Neural crest cell (in vitro differentiated cells): ENCODE measurements around the gene ETHE1. TPM values are rescaled to one million over a fixed set of nuclear protein-coding genes. Genes with fewer than 3 reads are reported as not detected.

ENCODE experiments used
- DNase-seq: peaks from one replicate; pipeline ENCODE4 v3.0.0; 2021; ENCODE audit warnings: low read depth, mixed read lengths, low spot score
- H3K27ac Mint-ChIP-seq: one replicate; pipeline ENCODE4 v1.8.0; 2021; ENCODE audit warnings: mild to moderate bottlenecking, mixed read lengths; ENCODE audit not compliant: unreplicated experiment
- H3K27me3 Mint-ChIP-seq: 2 replicates; pipeline ENCODE4 v1.8.0; 2021; ENCODE audit warnings: low read depth, mild to moderate bottlenecking, mixed read lengths
- H3K36me3 Mint-ChIP-seq: 2 replicates; pipeline ENCODE4 v1.8.0; 2021; ENCODE audit warnings: low read depth, mild to moderate bottlenecking, mixed read lengths
- H3K4me1 Mint-ChIP-seq: 2 replicates; pipeline ENCODE4 v1.8.0; 2021; ENCODE audit warnings: mixed read lengths
- H3K4me3 Mint-ChIP-seq: one replicate; pipeline ENCODE4 v1.8.0; 2021; ENCODE audit warnings: mild to moderate bottlenecking, mixed read lengths
- H3K9me3 Mint-ChIP-seq: 2 replicates; pipeline ENCODE4 v1.8.0; 2021; ENCODE audit warnings: mixed read lengths
- total RNA-seq: library from RNA; stranded (reverse); gene quantifications from 2 replicates; pipeline ENCODE4 v1.2.1, GENCODE V29; 2021
- TF ChIP-seq, protein P1 (sequence below): fragments of 200-600 bp; sonication (generic); conservative IDR thresholded peaks from 2 replicates; pipeline ENCODE4 v1.5.0; 2021; ENCODE audit warnings: antibody characterized with exemption, mild to moderate bottlenecking

ETHE1 gene
- total RNA-seq, 1 donor from 2014 or later: 23.7 TPM

DNA sequence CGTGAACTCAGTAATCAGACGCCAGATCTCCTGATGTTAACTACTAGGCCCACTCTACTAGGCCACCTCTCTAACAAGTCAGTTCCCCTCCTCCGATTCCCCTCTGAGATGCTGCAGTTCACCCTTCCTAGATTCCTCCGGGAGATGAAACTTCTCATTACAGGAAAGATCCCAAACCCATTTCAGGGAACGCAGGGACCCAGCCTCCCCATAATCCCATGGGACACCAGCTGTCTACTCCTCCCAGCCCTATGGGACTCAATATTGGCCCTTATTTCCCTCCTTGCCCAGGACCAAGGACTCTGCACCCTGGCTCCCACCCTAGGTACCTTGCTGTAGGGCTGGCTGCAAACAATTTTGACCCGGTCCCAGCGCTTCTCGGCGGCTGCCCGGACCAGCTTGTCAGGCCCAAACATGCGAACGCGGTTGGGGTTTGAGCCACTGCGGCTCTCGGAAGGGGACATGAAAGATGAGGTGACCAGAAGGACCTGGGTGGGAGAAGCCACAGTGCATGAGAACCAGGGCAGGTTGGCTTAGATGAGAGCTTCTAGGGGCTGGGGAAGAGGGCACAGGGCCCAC is 27.4 kb upstream of the ETHE1 start:
- no peaks in the 10 kb centered on the region for H3K27me3 Mint-ChIP-seq
- no peaks in the 10 kb centered on the region for H3K4me1 Mint-ChIP-seq
- no peak overlapping the region for H3K4me3 Mint-ChIP-seq
- peaks cover 8% of the 10 kb centered on the region for H3K36me3 Mint-ChIP-seq
- TF ChIP-seq, protein P1, sequence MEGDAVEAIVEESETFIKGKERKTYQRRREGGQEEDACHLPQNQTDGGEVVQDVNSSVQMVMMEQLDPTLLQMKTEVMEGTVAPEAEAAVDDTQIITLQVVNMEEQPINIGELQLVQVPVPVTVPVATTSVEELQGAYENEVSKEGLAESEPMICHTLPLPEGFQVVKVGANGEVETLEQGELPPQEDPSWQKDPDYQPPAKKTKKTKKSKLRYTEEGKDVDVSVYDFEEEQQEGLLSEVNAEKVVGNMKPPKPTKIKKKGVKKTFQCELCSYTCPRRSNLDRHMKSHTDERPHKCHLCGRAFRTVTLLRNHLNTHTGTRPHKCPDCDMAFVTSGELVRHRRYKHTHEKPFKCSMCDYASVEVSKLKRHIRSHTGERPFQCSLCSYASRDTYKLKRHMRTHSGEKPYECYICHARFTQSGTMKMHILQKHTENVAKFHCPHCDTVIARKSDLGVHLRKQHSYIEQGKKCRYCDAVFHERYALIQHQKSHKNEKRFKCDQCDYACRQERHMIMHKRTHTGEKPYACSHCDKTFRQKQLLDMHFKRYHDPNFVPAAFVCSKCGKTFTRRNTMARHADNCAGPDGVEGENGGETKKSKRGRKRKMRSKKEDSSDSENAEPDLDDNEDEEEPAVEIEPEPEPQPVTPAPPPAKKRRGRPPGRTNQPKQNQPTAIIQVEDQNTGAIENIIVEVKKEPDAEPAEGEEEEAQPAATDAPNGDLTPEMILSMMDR: no peak
- H3K27ac Mint-ChIP-seq: no peak overlapping the region
- DNase-seq: no peak
- H3K9me3 Mint-ChIP-seq: no peaks in the 10 kb centered on the region

DNA sequence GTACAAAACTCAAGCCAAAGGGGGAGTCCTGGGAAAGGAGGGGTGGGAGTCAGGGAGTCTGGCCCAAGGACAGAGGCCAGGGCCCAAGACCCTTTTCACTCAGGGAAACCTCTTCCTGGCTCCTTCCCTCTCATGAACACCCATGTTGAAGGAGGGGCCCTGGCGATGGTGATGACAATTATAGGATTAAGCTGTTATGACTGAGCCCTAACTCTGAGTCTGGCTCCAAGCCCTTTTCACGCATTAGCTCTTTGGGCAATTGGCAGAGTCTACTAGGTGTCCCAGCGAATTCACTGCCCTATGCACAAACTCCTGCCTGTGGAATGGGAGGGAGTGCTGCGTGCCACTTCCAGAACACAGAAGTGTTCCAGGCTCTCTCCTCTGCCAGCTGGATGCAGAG is 26.7 kb upstream of the ETHE1 start:
- Mint-ChIP-seq H3K27ac (no peak overlapping the region), H3K4me3 (no peak overlapping the region), H3K27me3 (no peaks in the 10 kb centered on the region), H3K9me3 (no peaks in the 10 kb centered on the region), H3K4me1 (no peaks in the 10 kb centered on the region), H3K36me3 (peaks cover 8% of the 10 kb centered on the region)
- TF ChIP-seq, protein P1: no peak
- no peak for DNase-seq

DNA sequence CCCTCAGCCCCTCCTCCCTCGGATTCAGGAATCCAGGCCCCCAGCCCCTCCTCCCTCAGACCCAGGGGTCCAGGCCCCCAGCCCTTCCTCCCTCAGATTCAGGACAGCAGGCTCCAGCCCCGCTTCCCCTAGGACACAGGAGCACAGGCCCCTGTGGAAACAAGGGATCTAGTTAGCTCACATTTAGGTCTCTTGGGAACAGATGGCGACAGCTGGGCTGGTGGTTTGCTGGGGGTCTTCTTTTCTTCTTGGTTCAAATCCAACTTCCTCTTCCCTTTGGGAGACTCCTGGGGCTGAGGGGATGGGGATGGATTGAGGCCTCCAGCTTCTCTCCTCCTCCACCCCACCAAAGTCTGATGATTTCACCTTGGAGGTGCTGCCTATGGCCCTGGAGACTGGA is 25.6 kb upstream of the ETHE1 start:
- no peaks in the 10 kb centered on the region for H3K9me3 Mint-ChIP-seq
- no peak overlapping the region for H3K4me3 Mint-ChIP-seq
- H3K36me3 Mint-ChIP-seq: peaks cover 12% of the 10 kb centered on the region
- H3K4me1 Mint-ChIP-seq: no peaks in the 10 kb centered on the region
- no peaks in the 10 kb centered on the region for H3K27me3 Mint-ChIP-seq
- no peak for DNase-seq
- no peak overlapping the region for H3K27ac Mint-ChIP-seq
- TF ChIP-seq, protein P1: no peak

DNA sequence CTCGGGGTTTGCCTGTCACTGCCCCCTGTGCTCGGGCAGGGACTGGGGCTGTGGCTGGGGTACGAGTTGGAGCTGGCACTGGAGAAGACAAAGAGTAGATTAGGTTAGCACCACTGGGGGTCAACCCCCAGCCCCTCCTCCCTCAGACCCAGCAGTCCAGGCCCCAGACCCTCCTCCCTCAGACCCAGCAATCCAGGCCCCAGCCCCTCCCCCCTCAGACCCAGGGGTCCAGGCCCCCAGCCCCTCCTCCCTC is 25.1 kb upstream of the ETHE1 start:
- Mint-ChIP-seq H3K4me3 (no peak overlapping the region), H3K27me3 (no peaks in the 10 kb centered on the region), H3K9me3 (no peaks in the 10 kb centered on the region), H3K27ac (no peak overlapping the region), H3K4me1 (no peaks in the 10 kb centered on the region), H3K36me3 (peaks cover 12% of the 10 kb centered on the region)
- TF ChIP-seq, protein P1: no peak
- DNase-seq: no peak

DNA sequence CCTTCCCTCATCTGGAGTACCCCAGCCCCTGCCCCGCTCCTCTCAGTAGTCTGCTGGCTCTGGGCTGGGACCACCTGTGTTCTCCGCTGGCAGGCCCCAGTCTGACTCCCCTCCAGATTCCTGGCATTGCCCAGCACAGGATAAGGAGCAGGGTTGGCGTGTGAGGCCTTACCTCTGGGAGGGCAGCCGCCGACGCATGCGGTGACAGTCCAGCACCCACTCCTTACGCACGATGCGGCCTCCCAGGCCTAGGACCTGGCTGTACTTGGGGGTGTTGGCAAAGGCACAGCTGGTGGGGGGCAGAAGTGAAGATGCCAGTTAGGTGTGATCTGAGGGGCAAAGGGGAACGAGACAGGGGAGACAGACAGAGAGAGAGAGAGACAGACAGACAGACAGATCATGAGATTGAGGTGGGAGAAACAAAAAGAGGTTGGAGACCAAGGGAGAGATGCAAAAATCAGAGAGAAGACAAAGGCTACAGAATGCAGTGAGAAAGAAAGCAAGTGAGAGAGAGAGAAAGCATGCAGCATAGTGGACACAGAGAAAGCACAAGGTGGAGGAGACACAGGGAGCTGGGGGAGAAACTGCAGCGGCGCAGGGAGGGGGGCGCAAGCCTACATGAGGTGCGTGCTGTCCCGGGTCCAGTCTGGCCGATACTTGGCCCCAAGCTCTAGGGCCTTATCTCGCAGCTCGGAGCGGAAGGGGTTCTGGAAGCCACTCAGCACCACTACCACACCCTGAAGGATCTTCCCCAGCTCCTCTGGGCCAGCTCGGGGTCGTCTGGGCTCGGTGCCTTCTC is 24.6 kb upstream of the ETHE1 start:
- Mint-ChIP-seq H3K4me1 (no peaks in the 10 kb centered on the region), H3K27me3 (no peaks in the 10 kb centered on the region), H3K27ac (no peak overlapping the region), H3K36me3 (peaks cover 12% of the 10 kb centered on the region), H3K4me3 (no peak overlapping the region), H3K9me3 (no peaks in the 10 kb centered on the region)
- TF ChIP-seq, protein P1: no peak
- DNase-seq: no peak
